ENCODE data around the gene SH3PXD2A. TPM values are rescaled to one million over a fixed set of nuclear protein-coding genes. Genes with fewer than 3 reads are reported as not detected.

Gene SH3PXD2A
- total RNA-seq, 4 donors from 2014 or later, result 26.5 to 56.9 (median 33.3) TPM

DNA sequence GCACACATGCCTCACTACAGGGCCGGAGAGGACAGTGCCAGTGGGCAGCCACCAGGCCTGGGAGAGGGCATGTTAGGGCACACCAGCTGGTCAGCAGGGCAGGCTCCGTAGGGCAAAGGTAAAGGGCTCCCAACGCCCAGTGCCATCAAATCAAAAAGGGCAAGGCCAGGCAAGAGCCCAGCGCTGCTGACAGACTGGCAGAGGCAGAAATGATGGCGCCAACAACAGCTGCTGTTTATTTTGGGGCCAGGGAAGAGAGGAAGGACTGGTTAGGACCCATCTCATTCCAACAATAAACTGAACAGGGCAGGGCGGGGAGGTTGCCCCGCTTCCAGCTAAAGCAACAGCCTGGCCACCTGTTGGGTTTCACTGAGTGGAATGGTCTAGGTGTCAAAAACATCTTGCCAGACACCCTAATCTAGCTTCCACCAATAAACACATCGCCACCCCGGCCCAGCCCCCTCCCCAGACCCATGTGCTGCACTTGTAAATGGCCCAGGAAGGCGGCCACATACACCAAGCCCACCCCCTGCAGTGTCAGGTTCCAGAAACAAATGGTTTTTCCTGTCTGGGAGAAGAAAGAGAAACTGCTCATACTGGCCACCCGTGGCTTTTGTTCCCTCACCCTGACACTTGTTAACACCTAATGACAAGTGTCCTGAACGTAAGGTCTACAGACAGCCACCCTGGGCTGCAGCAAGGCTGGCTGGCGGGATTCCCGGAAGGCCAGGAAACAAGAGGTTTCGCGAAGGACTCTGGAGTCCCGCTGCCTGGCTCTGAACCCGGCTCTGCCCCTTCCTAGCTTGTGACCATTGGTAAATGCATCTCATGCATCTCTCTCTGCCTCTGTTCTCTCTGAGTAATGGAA, 15.3 kb downstream of the SH3PXD2A start:
- TF ChIP-seq, protein P1, sequence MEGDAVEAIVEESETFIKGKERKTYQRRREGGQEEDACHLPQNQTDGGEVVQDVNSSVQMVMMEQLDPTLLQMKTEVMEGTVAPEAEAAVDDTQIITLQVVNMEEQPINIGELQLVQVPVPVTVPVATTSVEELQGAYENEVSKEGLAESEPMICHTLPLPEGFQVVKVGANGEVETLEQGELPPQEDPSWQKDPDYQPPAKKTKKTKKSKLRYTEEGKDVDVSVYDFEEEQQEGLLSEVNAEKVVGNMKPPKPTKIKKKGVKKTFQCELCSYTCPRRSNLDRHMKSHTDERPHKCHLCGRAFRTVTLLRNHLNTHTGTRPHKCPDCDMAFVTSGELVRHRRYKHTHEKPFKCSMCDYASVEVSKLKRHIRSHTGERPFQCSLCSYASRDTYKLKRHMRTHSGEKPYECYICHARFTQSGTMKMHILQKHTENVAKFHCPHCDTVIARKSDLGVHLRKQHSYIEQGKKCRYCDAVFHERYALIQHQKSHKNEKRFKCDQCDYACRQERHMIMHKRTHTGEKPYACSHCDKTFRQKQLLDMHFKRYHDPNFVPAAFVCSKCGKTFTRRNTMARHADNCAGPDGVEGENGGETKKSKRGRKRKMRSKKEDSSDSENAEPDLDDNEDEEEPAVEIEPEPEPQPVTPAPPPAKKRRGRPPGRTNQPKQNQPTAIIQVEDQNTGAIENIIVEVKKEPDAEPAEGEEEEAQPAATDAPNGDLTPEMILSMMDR (IDR thresholded peaks at IDR 0.05), result no peak
- TF ChIP-seq POLR2AphosphoS5 (IDR thresholded peaks at IDR 0.05), result peak in 1 of 3 donors; percentile 54
- Histone ChIP-seq H3K27me3 (no peaks in the 10 kb centered on the region), H3K9me3 (no peaks in the 10 kb centered on the region), H3K36me3 (no peaks in the 10 kb centered on the region), H3K27ac (peak overlapping the region; percentile 33 to 76 (median 58)), H3K4me1 (peaks cover 31 to 84% (median 67%) of the 10 kb centered on the region in 4 donors), H3K4me3 (no peak overlapping the region)
- in situ Hi-C loops (cut with MboI; ENCODE audit: low pct_ligation_motif_present in 1 of 4, low pct_unique_long_range_greater_than_20kb in 1 of 4, low sequenced_read_pairs in 3 of 4), result no loop called here
- peak; percentile 57 for DNase-seq
- intact Hi-C loops (cut with DNase I; ENCODE audit: low total_unique reads), result no loop called here
- WGBS, 2 donors (ENCODE audit: low coverage in 1 of 2), result 55 to 60% methylated on average over 1 to 18 of the region's 18 CpGs

DNA sequence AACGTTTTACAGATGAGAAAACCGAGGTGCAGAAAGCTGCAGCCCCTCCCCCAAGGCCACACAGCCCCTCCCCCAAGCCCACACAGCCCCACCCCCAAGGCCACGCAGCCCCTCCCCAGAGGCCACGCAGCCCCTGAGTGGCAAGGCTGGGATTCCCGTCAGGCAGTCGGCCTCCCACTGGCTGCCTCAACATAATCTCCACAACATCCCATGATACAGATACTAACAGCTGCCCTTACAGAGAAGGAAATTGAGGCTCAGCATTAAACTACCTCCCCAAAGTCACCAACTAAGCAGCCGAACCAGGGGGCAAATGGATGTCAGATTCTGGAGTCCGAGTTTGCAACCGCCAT, 15.9 kb downstream of the SH3PXD2A start:
- Histone ChIP-seq H3K36me3 (no peaks in the 10 kb centered on the region), H3K4me3 (no peak overlapping the region), H3K27me3 (no peaks in the 10 kb centered on the region), H3K27ac (peak overlapping the region; percentile 33 to 76 (median 58)), H3K4me1 (peaks cover 34 to 86% (median 70%) of the 10 kb centered on the region in 4 donors), H3K9me3 (no peaks in the 10 kb centered on the region)
- TF ChIP-seq POLR2AphosphoS5 (IDR thresholded peaks at IDR 0.05), result no peak
- TF ChIP-seq, protein P1 (IDR thresholded peaks at IDR 0.05), result no peak
- no peak for TF ChIP-seq EP300 (IDR thresholded peaks at IDR 0.05; ENCODE audit: low read depth)
- TF ChIP-seq POLR2A (IDR thresholded peaks at IDR 0.05), result no peak
- DNase-seq, result no peak
- 50 to 69% methylated on average over 1 to 9 of the region's 9 CpGs for WGBS, 2 donors (ENCODE audit: low coverage in 1 of 2)
- in situ Hi-C loops (cut with MboI; ENCODE audit: low pct_ligation_motif_present in 1 of 4, low pct_unique_long_range_greater_than_20kb in 1 of 4, low sequenced_read_pairs in 3 of 4), result no loop called here
- intact Hi-C loops (cut with DNase I; ENCODE audit: low total_unique reads), result no loop called here

DNA sequence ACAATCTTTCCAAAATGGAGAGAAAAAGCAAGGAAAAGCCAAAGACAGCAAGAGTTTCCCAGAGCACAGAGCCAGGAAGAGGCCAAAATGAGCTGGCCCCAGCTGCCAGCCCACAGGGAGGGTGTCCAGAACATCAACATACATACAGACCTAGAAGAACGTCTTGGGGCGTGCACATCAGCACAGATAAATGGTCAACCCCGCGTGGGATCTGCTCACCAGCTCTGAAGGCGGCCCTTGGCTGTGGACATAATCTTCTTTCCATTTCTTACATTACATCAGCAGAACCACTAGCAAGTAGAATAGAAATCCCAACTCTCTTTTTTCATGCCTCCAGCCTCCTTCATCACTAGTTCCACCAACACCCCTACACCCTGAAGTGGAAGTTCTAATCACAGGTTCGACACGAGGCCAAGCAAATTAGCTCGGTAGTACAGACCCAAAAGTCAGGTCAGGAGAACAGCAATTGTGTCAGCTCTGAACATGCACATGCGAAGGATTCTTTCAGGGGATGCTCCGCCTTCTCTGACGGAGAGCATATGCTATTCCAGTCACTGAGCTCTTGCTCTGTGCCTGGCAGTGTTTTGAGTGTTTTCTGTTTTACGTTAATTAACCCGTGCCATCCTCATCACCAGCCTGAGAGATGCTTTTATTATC, 16.4 kb downstream of the SH3PXD2A start:
- peaks cover 34 to 86% (median 70%) of the 10 kb centered on the region in 4 donors for H3K4me1 ChIP-seq
- no peaks in the 10 kb centered on the region for H3K36me3 ChIP-seq
- H3K4me3 ChIP-seq, result no peak overlapping the region
- H3K9me3 ChIP-seq, result no peaks in the 10 kb centered on the region
- WGBS, 2 donors (ENCODE audit: low coverage in 1 of 2), result 72 to 74% methylated on average over 13 of the region's 13 CpGs
- no peaks in the 10 kb centered on the region for H3K27me3 ChIP-seq
- in situ Hi-C loops (cut with MboI; ENCODE audit: low pct_ligation_motif_present in 1 of 4, low pct_unique_long_range_greater_than_20kb in 1 of 4, low sequenced_read_pairs in 3 of 4), result no loop called here
- no peak for DNase-seq
- intact Hi-C loops (cut with DNase I; ENCODE audit: low total_unique reads), result no loop called here
- TF ChIP-seq POLR2AphosphoS5 (IDR thresholded peaks at IDR 0.05) (no peak), POLR2A (IDR thresholded peaks at IDR 0.05) (no peak)
- peak overlapping the region; percentile 33 to 76 (median 58) for H3K27ac ChIP-seq

DNA sequence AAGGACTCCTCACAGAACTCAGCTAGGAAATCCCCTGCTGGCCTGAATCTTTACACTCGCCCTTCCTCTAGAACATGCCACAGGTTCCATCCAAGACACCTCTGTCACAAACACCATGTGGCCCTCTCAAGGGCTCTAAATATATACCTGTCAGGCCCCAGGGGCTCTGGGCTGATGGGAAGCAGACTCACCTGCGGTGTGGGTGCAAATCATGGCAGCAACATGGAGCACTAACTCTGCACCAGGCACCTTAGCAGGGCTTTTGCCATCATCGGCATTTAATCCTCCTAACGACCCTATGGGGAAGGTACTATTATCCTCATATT, 17.3 kb downstream of the SH3PXD2A start:
- no peak for TF ChIP-seq POLR2A (IDR thresholded peaks at IDR 0.05)
- no peak for TF ChIP-seq EP300 (IDR thresholded peaks at IDR 0.05; ENCODE audit: low read depth)
- no peak for TF ChIP-seq POLR2AphosphoS5 (IDR thresholded peaks at IDR 0.05)
- TF ChIP-seq, protein P1 (IDR thresholded peaks at IDR 0.05), result no peak
- Histone ChIP-seq H3K4me1 (peaks cover 38 to 82% (median 70%) of the 10 kb centered on the region in 4 donors), H3K27me3 (no peaks in the 10 kb centered on the region), H3K4me3 (no peak overlapping the region), H3K36me3 (no peaks in the 10 kb centered on the region), H3K9me3 (no peaks in the 10 kb centered on the region), H3K27ac (peak overlapping the region in 2 of 4 donors; percentile 37 to 76)
- intact Hi-C loops (cut with DNase I; ENCODE audit: low total_unique reads) (no loop called here), in situ Hi-C loops (cut with MboI; ENCODE audit: low pct_ligation_motif_present in 1 of 4, low pct_unique_long_range_greater_than_20kb in 1 of 4, low sequenced_read_pairs in 3 of 4) (no loop called here)
- DNase-seq, result no peak
- 83% methylated on average over 4 of the region's 4 CpGs; no CpG with 5 or more reads in 1 of the 2 donors for WGBS, 2 donors (ENCODE audit: low coverage in 1 of 2)
